Fibroblast of skin of back (primary cell): ENCODE results near the gene NTN1.

Experiments used
- DNase-seq: peaks from one replicate; pipeline ENCODE4 v3.0.0-alpha.2; 2013

The NTN1 gene

GRCh38 chr17:9218911-9219310, 197.6 kb downstream of the NTN1 start:
- no peak for DNase-seq

- DNase-seq, result no peak
Measured at GRCh38 chr17:9219631-9220397, 198.5 kb downstream of the NTN1 start.

GRCh38 chr17:9220398-9221146, 199.3 kb downstream of the NTN1 start:
- DNase-seq, result no peak

GRCh38 chr17:9221147-9221921, 200.0 kb downstream of the NTN1 start:
- no peak for DNase-seq

GRCh38 chr17:9221922-9222180, 200.5 kb downstream of the NTN1 start:
- no peak for DNase-seq

- DNase-seq, result no peak
Measured at GRCh38 chr17:9223531-9223930, 202.2 kb downstream of the NTN1 start.

- DNase-seq, result no peak
Measured at GRCh38 chr17:9224485-9224884, 203.2 kb downstream of the NTN1 start.

GRCh38 chr17:9225305-9226101, 204.2 kb downstream of the NTN1 start:
- no peak for DNase-seq

- no peak for DNase-seq
Measured at GRCh38 chr17:9226130-9226793, 205.0 kb downstream of the NTN1 start.

- no peak for DNase-seq
Measured at GRCh38 chr17:9226794-9227135, 205.5 kb downstream of the NTN1 start.

- DNase-seq, result no peak
Measured at GRCh38 chr17:9227819-9228407, 206.6 kb downstream of the NTN1 start.

GRCh38 chr17:9228408-9229159, 207.3 kb downstream of the NTN1 start:
- DNase-seq, result peak; percentile 55

GRCh38 chr17:9229160-9229825, 208.0 kb downstream of the NTN1 start:
- DNase-seq, result no peak

- DNase-seq, result no peak
Measured at GRCh38 chr17:9229826-9230201, 208.5 kb downstream of the NTN1 start.

GRCh38 chr17:9230346-9230745, 209.0 kb downstream of the NTN1 start:
- DNase-seq, result peak; percentile 22

GRCh38 chr17:9230861-9231260, 209.6 kb downstream of the NTN1 start:
- no peak for DNase-seq

GRCh38 chr17:9231449-9232154, 210.3 kb downstream of the NTN1 start:
- DNase-seq, result no peak

GRCh38 chr17:9232155-9232475, 210.8 kb downstream of the NTN1 start:
- DNase-seq, result no peak

GRCh38 chr17:9232591-9233270, 211.4 kb downstream of the NTN1 start:
- DNase-seq, result no peak

GRCh38 chr17:9233271-9233599, 211.9 kb downstream of the NTN1 start:
- DNase-seq, result no peak
